Mammary epithelial cell (primary cell): ENCODE results near the gene HMG20A.

Source experiments
- CTCF ChIP-seq, 2 donors: IDR thresholded peaks in 1 of 2; conservative IDR thresholded peaks in 1 of 2; 2 replicates each; pipeline ENCODE4 v1.5.1; 2011 to 2012; ENCODE audit warnings: inconsistent platforms in 2 of 2, low read length in 2 of 2, mild to moderate bottlenecking in 2 of 2, control low read depth in 1 of 2, low read depth in 1 of 2; ENCODE audit not compliant: insufficient read depth in 1 of 2; ENCODE audit errors: extremely low read depth in 1 of 2
- EZH2 ChIP-seq: IDR thresholded peaks from 2 replicates; pipeline ENCODE4 v1.6.1; 2012; ENCODE audit warnings: low read length, inconsistent platforms, borderline replicate concordance

GRCh38 chr15:77499087-77499760 lies 78.5 kb downstream of the HMG20A start:
- no peak for TF ChIP-seq CTCF (conservative IDR thresholded peaks at IDR 0.05 in 1 of 2, IDR thresholded peaks at IDR 0.05 in 1 of 2; ENCODE audit: extremely low read depth in 1 of 2, insufficient read depth in 1 of 2, low read depth in 1 of 2, low read length in 2 of 2)
- no peak for TF ChIP-seq EZH2
